Measurements from ENCODE around the gene APLP1. TPM values are rescaled to one million over a fixed set of nuclear protein-coding genes. Genes with fewer than 3 reads are reported as not detected.

Gene APLP1
- total RNA-seq, 5 donors from 2014 or later (not counting 1 experiment from before 2014, with no cell fraction given), result 0.15 to 1.3 (median 0.33) TPM; not detected in 1

- ATAC-seq (replicated peaks in 1 of 4) (no peak), DNase-seq (no peak)
- ChIA-PET CTCF (interaction anchor here in 1 of 2 donors (0.6 kb wide), 1 partner anchor 285 kb away, joined by 7 read pairs; no protein-coding TSS in a partner anchor), POLR2A (no interaction called here)
- Mint-ChIP-seq H3K4me3 (no peak overlapping the region), H3K27ac (peak overlapping the region; percentile 34 to 74), H3K36me3 (peaks cover 31% of the 10 kb centered on the region), H3K9me3 (no peaks in the 10 kb centered on the region), H3K4me1 (peaks cover 4 to 15% (median 9%) of the 10 kb centered on the region in 3 donors), H3K27me3 (peaks cover 0 to under 1% of the 10 kb centered on the region in 2 donors)
- Histone ChIP-seq H3K27ac (ENCODE audit: low read length) (no peak overlapping the region), H3K9me3 (no peaks in the 10 kb centered on the region), H3K4me3 (ENCODE audit: control insufficient read depth in 1 of 2, extremely low read depth in 1 of 2, low read length in 1 of 2) (no peak overlapping the region), H3K27me3 (replicated peaks in 1 of 2; ENCODE audit: control insufficient read depth in 2 of 2, extremely low read depth in 1 of 2, insufficient read depth in 2 of 2, low read length in 1 of 2) (peaks cover 0 to 5% of the 10 kb centered on the region in 2 experiments), H3K4me1 (ENCODE audit: control insufficient read depth in 1 of 2, extremely low read depth in 1 of 2, insufficient read depth in 2 of 2, low read length in 2 of 2) (peaks cover 0 to 3% of the 10 kb centered on the region in 2 experiments), H3K36me3 (ENCODE audit: control insufficient read depth in 2 of 2, extremely low read depth in 1 of 2, insufficient read depth in 1 of 2, low read length in 1 of 2) (peaks cover 26 to 28% of the 10 kb centered on the region in 2 donors)
- WGBS (ENCODE audit: insufficient coverage), result 96% methylated on average over 6 of the region's 6 CpGs
These were observed 16.9 kb downstream of the APLP1 start for GRCh38 chr19:35885225-35885738.

- H3K27ac Mint-ChIP-seq, result no peak overlapping the region
- no peak overlapping the region for H3K4me3 Mint-ChIP-seq
- H3K27me3 Mint-ChIP-seq, result no peaks in the 10 kb centered on the region
- peaks cover 36% of the 10 kb centered on the region for H3K36me3 Mint-ChIP-seq
- no peaks in the 10 kb centered on the region for H3K27me3 ChIP-seq (replicated peaks in 1 of 2; ENCODE audit: control insufficient read depth in 2 of 2, extremely low read depth in 1 of 2, insufficient read depth in 2 of 2, low read length in 1 of 2)
- no peak for ATAC-seq (replicated peaks in 1 of 4)
- ChIA-PET CTCF (no interaction called here), POLR2A (no interaction called here)
- peaks cover 32 to 33% of the 10 kb centered on the region in 2 donors for H3K36me3 ChIP-seq (ENCODE audit: control insufficient read depth in 2 of 2, extremely low read depth in 1 of 2, insufficient read depth in 1 of 2, low read length in 1 of 2)
- WGBS (ENCODE audit: insufficient coverage), result 96% methylated on average over 2 of the region's 8 CpGs
- H3K9me3 Mint-ChIP-seq, result no peaks in the 10 kb centered on the region
- no peaks in the 10 kb centered on the region for H3K9me3 ChIP-seq
- peaks cover 0 to 3% of the 10 kb centered on the region in 2 experiments for H3K4me1 ChIP-seq (ENCODE audit: control insufficient read depth in 1 of 2, extremely low read depth in 1 of 2, insufficient read depth in 2 of 2, low read length in 2 of 2)
- no peak overlapping the region for H3K27ac ChIP-seq (ENCODE audit: low read length)
- peaks cover 5 to 14% (median 10%) of the 10 kb centered on the region in 3 donors for H3K4me1 Mint-ChIP-seq
- no peak overlapping the region for H3K4me3 ChIP-seq (ENCODE audit: control insufficient read depth in 1 of 2, extremely low read depth in 1 of 2, low read length in 1 of 2)
- DNase-seq, result no peak
These were observed 17.5 kb downstream of the APLP1 start for GRCh38 chr19:35885904-35886303.

GRCh38 chr19:35887197-35887596, 18.8 kb downstream of the APLP1 start:
- Histone ChIP-seq H3K4me1 (ENCODE audit: control insufficient read depth in 1 of 2, extremely low read depth in 1 of 2, insufficient read depth in 2 of 2, low read length in 2 of 2) (peaks cover 0 to 1% of the 10 kb centered on the region in 2 experiments), H3K27me3 (replicated peaks in 1 of 2; ENCODE audit: control insufficient read depth in 2 of 2, extremely low read depth in 1 of 2, insufficient read depth in 2 of 2, low read length in 1 of 2) (no peaks in the 10 kb centered on the region), H3K9me3 (no peaks in the 10 kb centered on the region), H3K36me3 (ENCODE audit: control insufficient read depth in 2 of 2, extremely low read depth in 1 of 2, insufficient read depth in 1 of 2, low read length in 1 of 2) (peaks cover 33 to 37% of the 10 kb centered on the region in 2 donors), H3K27ac (ENCODE audit: low read length) (no peak overlapping the region), H3K4me3 (ENCODE audit: control insufficient read depth in 1 of 2, extremely low read depth in 1 of 2, low read length in 1 of 2) (no peak overlapping the region)
- H3K4me3 Mint-ChIP-seq, result no peak overlapping the region
- H3K9me3 Mint-ChIP-seq, result no peaks in the 10 kb centered on the region
- ChIA-PET CTCF (interaction anchor here (0.7 kb wide), 2 partner anchors 9 to 10 kb away, joined by 4 to 6 read pairs; no protein-coding TSS in a partner anchor), POLR2A (no interaction called here)
- H3K27ac Mint-ChIP-seq, result no peak overlapping the region
- H3K36me3 Mint-ChIP-seq, result peaks cover 38% of the 10 kb centered on the region
- WGBS (ENCODE audit: insufficient coverage), result 100% methylated on average over 1 of the region's 5 CpGs
- ATAC-seq (replicated peaks in 1 of 4), result no peak
- DNase-seq, result no peak
- H3K4me1 Mint-ChIP-seq, result peaks cover 5 to 11% (median 10%) of the 10 kb centered on the region in 3 donors
- no peaks in the 10 kb centered on the region for H3K27me3 Mint-ChIP-seq

- Histone ChIP-seq H3K27ac (ENCODE audit: low read length) (no peak overlapping the region), H3K9me3 (no peaks in the 10 kb centered on the region), H3K27me3 (replicated peaks in 1 of 2; ENCODE audit: control insufficient read depth in 2 of 2, extremely low read depth in 1 of 2, insufficient read depth in 2 of 2, low read length in 1 of 2) (no peaks in the 10 kb centered on the region), H3K4me1 (ENCODE audit: control insufficient read depth in 1 of 2, extremely low read depth in 1 of 2, insufficient read depth in 2 of 2, low read length in 2 of 2) (no peaks in the 10 kb centered on the region), H3K36me3 (ENCODE audit: control insufficient read depth in 2 of 2, extremely low read depth in 1 of 2, insufficient read depth in 1 of 2, low read length in 1 of 2) (peaks cover 33 to 48% of the 10 kb centered on the region in 2 donors), H3K4me3 (ENCODE audit: control insufficient read depth in 1 of 2, extremely low read depth in 1 of 2, low read length in 1 of 2) (no peak overlapping the region)
- 99% methylated on average over 9 of the region's 9 CpGs for WGBS (ENCODE audit: insufficient coverage)
- Mint-ChIP-seq H3K36me3 (peaks cover 49% of the 10 kb centered on the region), H3K4me3 (no peak overlapping the region), H3K9me3 (no peaks in the 10 kb centered on the region), H3K4me1 (peaks cover 5 to 14% (median 12%) of the 10 kb centered on the region in 3 donors), H3K27ac (peak overlapping the region in 1 of 2 donors; percentile 31), H3K27me3 (no peaks in the 10 kb centered on the region)
- DNase-seq, result no peak
- CTCF ChIA-PET, result no interaction called here
- no peak for ATAC-seq (replicated peaks in 1 of 4)
- POLR2A ChIA-PET, result no interaction called here
These were observed 20.0 kb downstream of the APLP1 start for GRCh38 chr19:35888398-35888797.

DNA sequence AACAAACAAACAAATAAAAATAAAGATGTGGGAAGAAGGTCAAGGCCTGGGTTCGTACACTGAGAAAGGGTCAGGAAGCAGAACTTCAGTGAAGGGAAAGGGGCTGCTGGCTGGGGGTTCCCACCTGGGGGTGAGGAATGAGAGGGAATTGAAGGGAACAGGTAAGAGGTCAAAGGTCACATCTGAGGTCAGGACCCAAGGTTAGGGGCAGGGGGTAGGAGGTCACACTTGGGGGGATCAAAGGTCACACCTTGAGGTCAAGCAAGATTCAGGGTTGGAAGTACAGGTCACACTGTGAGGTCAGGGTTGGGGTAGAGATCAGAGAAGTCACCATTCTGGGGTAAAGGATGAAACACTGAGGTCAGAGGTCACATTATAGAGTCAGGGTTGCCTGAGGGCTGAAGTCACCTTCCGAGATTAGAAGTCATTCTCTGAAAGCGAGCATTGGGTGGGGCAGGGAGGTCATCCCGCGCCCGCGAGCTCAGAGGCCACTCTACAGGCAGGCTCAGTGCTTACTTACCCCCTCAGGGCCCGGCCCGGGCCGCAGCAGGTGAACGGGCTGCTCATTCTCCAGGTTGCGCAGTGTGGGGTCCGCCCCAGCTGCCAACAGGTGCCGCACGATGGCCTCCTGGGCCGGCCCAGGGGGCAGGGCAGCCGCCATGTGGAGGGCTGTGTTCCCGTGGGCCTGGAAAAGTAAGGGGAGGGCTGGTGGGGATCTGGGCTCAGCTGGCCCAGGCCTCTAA, 21.2 kb downstream of the APLP1 start:
- Histone ChIP-seq H3K27me3 (replicated peaks in 1 of 2; ENCODE audit: control insufficient read depth in 2 of 2, extremely low read depth in 1 of 2, insufficient read depth in 2 of 2, low read length in 1 of 2) (no peaks in the 10 kb centered on the region), H3K36me3 (ENCODE audit: control insufficient read depth in 2 of 2, extremely low read depth in 1 of 2, insufficient read depth in 1 of 2, low read length in 1 of 2) (peaks cover 33 to 53% of the 10 kb centered on the region in 2 donors), H3K27ac (ENCODE audit: low read length) (no peak overlapping the region), H3K9me3 (no peaks in the 10 kb centered on the region), H3K4me3 (ENCODE audit: control insufficient read depth in 1 of 2, extremely low read depth in 1 of 2, low read length in 1 of 2) (no peak overlapping the region), H3K4me1 (ENCODE audit: control insufficient read depth in 1 of 2, extremely low read depth in 1 of 2, insufficient read depth in 2 of 2, low read length in 2 of 2) (no peaks in the 10 kb centered on the region)
- ATAC-seq (replicated peaks in 1 of 4), result peak in 1 of 4 experiments; percentile 35
- Mint-ChIP-seq H3K27me3 (no peaks in the 10 kb centered on the region), H3K4me1 (peaks cover 5 to 14% (median 12%) of the 10 kb centered on the region in 3 donors), H3K4me3 (no peak overlapping the region), H3K27ac (peak overlapping the region; percentile 5 to 48), H3K9me3 (no peaks in the 10 kb centered on the region), H3K36me3 (peaks cover 49% of the 10 kb centered on the region)
- no peak for DNase-seq
- 96% methylated on average over 17 of the region's 18 CpGs for WGBS (ENCODE audit: insufficient coverage)
- ChIA-PET CTCF (no interaction called here), POLR2A (interaction anchor here in 1 of 2 donors (0.7 kb wide), 1 partner anchor 241 kb away, joined by 3 read pairs; the partner anchor contains the start of gene COX6B1)

DNA sequence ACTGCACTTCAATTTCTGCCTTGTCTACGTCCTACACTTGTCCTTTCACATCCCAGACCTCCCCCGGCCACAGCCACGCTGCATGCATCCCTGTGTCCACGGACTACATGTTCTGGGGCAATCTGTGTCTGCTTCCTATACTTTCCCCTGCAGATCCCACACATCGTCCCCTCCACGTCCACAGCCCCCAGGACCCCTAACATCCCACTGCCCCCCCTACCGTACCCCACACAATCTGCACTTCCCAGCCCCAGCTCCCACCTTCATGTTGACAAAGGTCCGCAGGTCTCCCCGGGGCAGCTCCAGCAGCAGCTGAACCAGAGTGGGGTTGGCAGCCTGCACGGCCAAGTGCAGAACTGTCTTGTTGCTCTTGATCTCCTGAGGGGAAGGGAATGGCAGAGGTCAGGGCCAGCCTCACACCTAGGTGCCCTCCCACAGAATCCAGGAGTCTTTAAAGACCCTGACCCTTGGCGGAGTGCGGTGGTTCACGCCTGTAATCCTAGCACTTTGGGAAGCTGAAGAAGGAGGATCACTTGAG, 21.8 kb downstream of the APLP1 start:
- Histone ChIP-seq H3K27me3 (replicated peaks in 1 of 2; ENCODE audit: control insufficient read depth in 2 of 2, extremely low read depth in 1 of 2, insufficient read depth in 2 of 2, low read length in 1 of 2) (no peaks in the 10 kb centered on the region), H3K4me3 (ENCODE audit: control insufficient read depth in 1 of 2, extremely low read depth in 1 of 2, low read length in 1 of 2) (no peak overlapping the region), H3K4me1 (ENCODE audit: control insufficient read depth in 1 of 2, extremely low read depth in 1 of 2, insufficient read depth in 2 of 2, low read length in 2 of 2) (no peaks in the 10 kb centered on the region), H3K27ac (ENCODE audit: low read length) (no peak overlapping the region), H3K9me3 (no peaks in the 10 kb centered on the region), H3K36me3 (ENCODE audit: control insufficient read depth in 2 of 2, extremely low read depth in 1 of 2, insufficient read depth in 1 of 2, low read length in 1 of 2) (peaks cover 33 to 58% of the 10 kb centered on the region in 2 donors)
- POLR2A ChIA-PET, result no interaction called here
- WGBS (ENCODE audit: insufficient coverage), result 97% methylated on average over 5 of the region's 13 CpGs
- Mint-ChIP-seq H3K9me3 (no peaks in the 10 kb centered on the region), H3K27me3 (no peaks in the 10 kb centered on the region), H3K4me1 (peaks cover 5 to 14% (median 14%) of the 10 kb centered on the region in 3 donors), H3K36me3 (peaks cover 49% of the 10 kb centered on the region), H3K4me3 (no peak overlapping the region), H3K27ac (no peak overlapping the region)
- CTCF ChIA-PET, result no interaction called here
- DNase-seq (no peak), ATAC-seq (replicated peaks in 1 of 4) (no peak)
